Endothelial cell of umbilical vein (primary cell): ENCODE measurements around the gene NMT1. TPM values are rescaled to one million over a fixed set of nuclear protein-coding genes. Genes with fewer than 3 reads are reported as not detected.

Experiments used
- BruUV-seq: library from RNA; stranded (reverse); fragments of 400-500 nt; replicated peaks from 2 replicates; lab custom pipeline; 2021; lab: Mats Ljungman, UMichigan
- CTCF ChIA-PET: fragments of 300-600, 350-600 bp; sonication (Branson Sonifier 250); formaldehyde crosslinking; loops from one replicate; lab custom pipeline; 2021; ENCODE audit warnings: antibody characterized with exemption, inconsistent platforms; lab: Charles Lee
- POLR2A ChIA-PET: fragments of 300-600, 350-600 bp; sonication (Branson Sonifier 250); formaldehyde crosslinking; loops from one replicate; lab custom pipeline; 2021; ENCODE audit warnings: antibody characterized with exemption, inconsistent platforms; lab: Charles Lee
- DNase-seq: peaks from one replicate; pipeline ENCODE4 v3.0.0-alpha.2; 2011; ENCODE audit warnings: low read depth, low spot score
- FAIRE-seq: peaks from 2 replicates; lab custom pipeline; 2011; peaks lifted over from hg19 to GRCh38; lab: Jason Lieb, UNC
- H2AFZ ChIP-seq: 2 replicates; pipeline ENCODE4 v1.6.0; 2012; ENCODE audit warnings: low read depth, low read length, control low read depth, inconsistent platforms
- H3K27ac ChIP-seq: 2 replicates; pipeline ENCODE4 v1.5.1; 2011; ENCODE audit warnings: low read depth, mild to moderate bottlenecking, control low read depth, low read length, moderate library complexity; ENCODE audit not compliant: insufficient read depth
- H3K27me3 ChIP-seq, 2 experiments: 2 replicates each; pipeline versions ENCODE4 v1.6.0 to v1.6.1; 2011; ENCODE audit warnings: low read length in 2 of 2, mixed read lengths in 1 of 2; ENCODE audit not compliant: control insufficient read depth in 2 of 2, insufficient read depth in 2 of 2
- H3K36me3 ChIP-seq, 2 experiments: 2 replicates in 1 of 2; 3 replicates in 1 of 2; pipeline ENCODE4 v1.5.1; 2011; ENCODE audit warnings: low read length in 2 of 2, mild to moderate bottlenecking in 1 of 2, moderate library complexity in 1 of 2; ENCODE audit not compliant: control insufficient read depth in 2 of 2, insufficient read depth in 2 of 2; ENCODE audit errors: extremely low read depth in 1 of 2
- H3K4me1 ChIP-seq: 3 replicates; pipeline ENCODE4 v1.5.1; 2011; ENCODE audit warnings: mild to moderate bottlenecking, low read length; ENCODE audit not compliant: control insufficient read depth, insufficient read depth; ENCODE audit errors: extremely low read depth
- H3K4me2 ChIP-seq: 2 replicates; pipeline ENCODE4 v1.6.1; 2011; ENCODE audit warnings: low read length, control low read depth, mixed read lengths; ENCODE audit not compliant: insufficient read depth
- H3K4me3 ChIP-seq, 3 experiments: fragments of 200-600 bp in 1 of 3; sonication (generic), shearing (Covaris generic) in 1 of 3; replicated peaks in 1 of 3; 2 replicates each; pipeline ENCODE4 v1.5.1; 2011 to 2016; ENCODE audit warnings: control low read depth in 3 of 3, low read length in 3 of 3, mild to moderate bottlenecking in 2 of 3, inconsistent platforms in 1 of 3, low read depth in 1 of 3, moderate library complexity in 1 of 3; ENCODE audit not compliant: insufficient read depth in 1 of 3
- H3K79me2 ChIP-seq: 2 replicates; pipeline ENCODE4 v1.6.0; 2012; ENCODE audit warnings: low read length, inconsistent platforms; ENCODE audit not compliant: control insufficient read depth, insufficient read depth
- H3K9ac ChIP-seq: replicated peaks from 2 replicates; pipeline ENCODE3; 2011; ENCODE audit warnings: low read length, control low read depth; ENCODE audit not compliant: insufficient read depth; ENCODE audit errors: extremely low read depth
- H3K9me1 ChIP-seq: replicated peaks from 3 replicates; pipeline ENCODE4 v1.6.0; 2011; ENCODE audit warnings: mild to moderate bottlenecking, low read length; ENCODE audit not compliant: control insufficient read depth, insufficient read depth; ENCODE audit errors: extremely low read depth
- H3K9me3 ChIP-seq: replicated peaks from 2 replicates; pipeline ENCODE4 v1.5.1; 2012; ENCODE audit warnings: low read length, inconsistent platforms; ENCODE audit not compliant: control insufficient read depth, insufficient read depth
- H4K20me1 ChIP-seq: replicated peaks from 2 replicates; pipeline ENCODE3; 2011; ENCODE audit warnings: mild to moderate bottlenecking, low read length; ENCODE audit not compliant: control insufficient read depth, insufficient read depth; ENCODE audit errors: extremely low read depth
- CTCF ChIP-seq, 2 donors: IDR thresholded peaks; 1 replicate in 1 of 2; 2 replicates in 1 of 2; pipeline ENCODE4 v1.5.1; 2011; ENCODE audit warnings: low read length in 2 of 2, mild to moderate bottlenecking in 2 of 2, moderate library complexity in 2 of 2, control low read depth in 1 of 2, inconsistent platforms in 1 of 2, low read depth in 1 of 2; ENCODE audit not compliant: insufficient read depth in 1 of 2; ENCODE audit errors: extremely low read depth in 1 of 2
- EZH2 ChIP-seq: IDR thresholded peaks from 2 replicates; pipeline ENCODE4 v1.6.1; 2012; ENCODE audit warnings: borderline replicate concordance, low read depth, mild to moderate bottlenecking, moderate library complexity, low read length, inconsistent platforms; ENCODE audit not compliant: severe bottlenecking
- FOS ChIP-seq: IDR thresholded peaks from 2 replicates; pipeline ENCODE4 v1.6.1; 2011; ENCODE audit warnings: mild to moderate bottlenecking, low read length, moderate library complexity, borderline replicate concordance; ENCODE audit not compliant: insufficient read depth
- GATA2 ChIP-seq: IDR thresholded peaks from 2 replicates; pipeline ENCODE4 v1.7.0; 2011; ENCODE audit warnings: low read depth, mild to moderate bottlenecking, moderate library complexity, mixed read lengths, low read length; ENCODE audit not compliant: insufficient read length, insufficient read depth
- JUN ChIP-seq: IDR thresholded peaks from 2 replicates; pipeline ENCODE4 v1.6.1; 2011; ENCODE audit warnings: borderline replicate concordance, low read depth; ENCODE audit not compliant: insufficient read length, insufficient read depth
- MAX ChIP-seq: IDR thresholded peaks from 2 replicates; pipeline ENCODE4 v1.6.1; 2011; ENCODE audit not compliant: insufficient read depth, insufficient read length
- MYC ChIP-seq: IDR thresholded peaks from one replicate; pipeline ENCODE4 v1.6.1; 2011; ENCODE audit warnings: mild to moderate bottlenecking, low read depth, low read length
- POLR2A ChIP-seq: IDR thresholded peaks from 2 replicates; pipeline ENCODE4 v1.6.1; 2012; ENCODE audit warnings: low read depth, mild to moderate bottlenecking, control low read depth, low read length
- POLR2AphosphoS5 ChIP-seq: IDR thresholded peaks from 2 replicates; pipeline ENCODE4 v1.6.1; 2012; ENCODE audit warnings: low read depth, mild to moderate bottlenecking, control low read depth, low read length, moderate library complexity; ENCODE audit not compliant: insufficient read depth
- dilution Hi-C: fragments of 300-500 bp; cut with MboI; formaldehyde crosslinking; loops from one replicate; pipeline ENCODE4 v1.15.0; 2019; ENCODE audit warnings: low sequenced_read_pairs; ENCODE audit not compliant: extremely low pct_ligation_motif_present
- intact Hi-C: fragments of 100-400 bp; cut with micrococcal nuclease; formaldehyde crosslinking; loops from one replicate; pipeline ENCODE4 v1.10.0; 2022
- polyA plus RNA-seq, 4 experiments: library from polyadenylated mRNA; depleted of rRNA in 3 of 4; stranded (reverse) in 3 of 4; unstranded in 1 of 4; fragments of >200 nt; gene quantifications; 2 replicates each; pipeline versions ENCODE4 v1.2.1 to v1.2.3, GENCODE V29; 2011 to 2012; ENCODE audit warnings: missing spikeins in 1 of 4
- total RNA-seq: library from RNA; stranded (reverse); gene quantifications from 2 replicates; pipeline ENCODE4 v1.2.3, GENCODE V29; 2021

The NMT1 gene
- total and polyA plus RNA-seq, 2 donors (not counting 3 experiments of a cell fraction or from before 2014, with no cell fraction given) = 37.6 to 135 TPM

DNA sequence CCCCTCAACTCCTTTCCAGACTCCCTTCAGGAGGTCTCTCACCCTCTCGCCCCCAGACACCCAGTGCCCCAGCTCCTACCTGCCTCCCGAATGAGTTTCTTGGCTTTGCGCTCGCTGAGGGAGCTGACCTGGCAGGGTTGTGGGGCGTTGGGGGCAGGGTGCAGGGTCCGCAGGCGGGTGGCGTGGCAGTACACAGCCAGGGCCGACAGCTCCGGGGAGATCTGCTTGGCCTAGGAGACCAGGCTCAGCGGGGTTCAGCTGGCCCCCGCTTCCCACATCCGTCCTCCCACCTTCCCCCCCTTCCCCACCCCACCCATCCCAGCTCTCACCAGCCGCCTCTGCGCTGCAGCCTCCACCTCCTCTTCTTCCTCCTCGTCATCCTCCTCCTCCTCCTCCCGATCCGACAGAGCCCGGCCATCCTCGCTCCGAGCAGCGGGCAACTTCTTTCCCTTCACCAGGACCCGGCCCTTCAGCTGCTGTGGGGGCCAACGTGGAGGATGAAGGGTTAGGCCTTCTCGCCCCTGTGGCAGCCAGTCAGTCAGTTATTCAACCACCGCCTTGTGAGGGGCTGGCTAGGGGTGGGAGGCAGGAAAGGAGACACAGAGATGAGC lies 54.0 kb downstream of the NMT1 start:
- no peak overlapping the region for H3K27ac ChIP-seq
- H4K20me1 ChIP-seq = no peaks in the 10 kb centered on the region
- H3K9me1 ChIP-seq = no peaks in the 10 kb centered on the region
- no peak overlapping the region for H3K9ac ChIP-seq
- H3K36me3 ChIP-seq = peaks cover 0 to 2% of the 10 kb centered on the region in 2 experiments
- intact Hi-C loops = no loop called here
- H2AFZ ChIP-seq = no peak overlapping the region
- FAIRE-seq (no peak), DNase-seq (no peak)
- no peak overlapping the region for H3K4me2 ChIP-seq
- no peak for TF ChIP-seq POLR2AphosphoS5
- BruUV-seq = no TSS peak
- no peak overlapping the region for H3K4me3 ChIP-seq
- ChIA-PET POLR2A (no interaction called here), CTCF (interaction anchor here (6.9 kb wide), 1 partner anchor 20 kb away, joined by 34 read pairs; the partner anchor contains the start of gene ACBD4)
- H3K4me1 ChIP-seq = no peaks in the 10 kb centered on the region
- H3K27me3 ChIP-seq = no peaks in the 10 kb centered on the region
- no peaks in the 10 kb centered on the region for H3K9me3 ChIP-seq
- H3K79me2 ChIP-seq = no peaks in the 10 kb centered on the region
- dilution Hi-C loops = no loop called here

GRCh38 chr17:45115871-45116270 lies 54.8 kb downstream of the NMT1 start:
- CTCF ChIA-PET = interaction anchor here (6.9 kb wide), 1 partner anchor 19 kb away, joined by 34 read pairs; the partner anchor contains the start of gene ACBD4
- no peak overlapping the region for H3K9ac ChIP-seq
- intact Hi-C loops = no loop called here

More at GRCh38 chr17:45115871-45116270, 54.8 kb downstream of the NMT1 start:
- Histone ChIP-seq H3K27ac (no peak overlapping the region), H3K27me3 (no peaks in the 10 kb centered on the region), H3K4me3 (no peak overlapping the region), H3K79me2 (no peaks in the 10 kb centered on the region), H3K4me2 (no peak overlapping the region), H3K4me1 (no peaks in the 10 kb centered on the region), H2AFZ (no peak overlapping the region), H3K36me3 (peaks cover 0 to 2% of the 10 kb centered on the region in 2 experiments), H4K20me1 (no peaks in the 10 kb centered on the region), H3K9me3 (no peaks in the 10 kb centered on the region), H3K9me1 (no peaks in the 10 kb centered on the region)
- POLR2A ChIA-PET = no interaction called here
- FAIRE-seq (no peak), DNase-seq (no peak)
- TF ChIP-seq JUN (no peak), GATA2 (no peak), MYC (no peak), FOS (no peak), EZH2 (no peak), POLR2A (no peak), POLR2AphosphoS5 (no peak), MAX (no peak), CTCF (IDR thresholded peaks at IDR 0.05; ENCODE audit: extremely low read depth in 1 of 2, insufficient read depth in 1 of 2, low read depth in 1 of 2, low read length in 2 of 2) (no peak)
- dilution Hi-C loops = no loop called here
- no TSS peak for BruUV-seq
